OCI-M2 (cell line): ENCODE measurements around the gene CYTH1.

Source experiments
- DNase-seq: peaks from one replicate; lab custom pipeline; 2025; ENCODE audit not compliant: unreplicated experiment; lab: John Stamatoyannopoulos, UW

Gene CYTH1, protein sequence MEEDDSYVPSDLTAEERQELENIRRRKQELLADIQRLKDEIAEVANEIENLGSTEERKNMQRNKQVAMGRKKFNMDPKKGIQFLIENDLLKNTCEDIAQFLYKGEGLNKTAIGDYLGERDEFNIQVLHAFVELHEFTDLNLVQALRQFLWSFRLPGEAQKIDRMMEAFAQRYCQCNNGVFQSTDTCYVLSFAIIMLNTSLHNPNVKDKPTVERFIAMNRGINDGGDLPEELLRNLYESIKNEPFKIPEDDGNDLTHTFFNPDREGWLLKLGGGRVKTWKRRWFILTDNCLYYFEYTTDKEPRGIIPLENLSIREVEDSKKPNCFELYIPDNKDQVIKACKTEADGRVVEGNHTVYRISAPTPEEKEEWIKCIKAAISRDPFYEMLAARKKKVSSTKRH

DNA sequence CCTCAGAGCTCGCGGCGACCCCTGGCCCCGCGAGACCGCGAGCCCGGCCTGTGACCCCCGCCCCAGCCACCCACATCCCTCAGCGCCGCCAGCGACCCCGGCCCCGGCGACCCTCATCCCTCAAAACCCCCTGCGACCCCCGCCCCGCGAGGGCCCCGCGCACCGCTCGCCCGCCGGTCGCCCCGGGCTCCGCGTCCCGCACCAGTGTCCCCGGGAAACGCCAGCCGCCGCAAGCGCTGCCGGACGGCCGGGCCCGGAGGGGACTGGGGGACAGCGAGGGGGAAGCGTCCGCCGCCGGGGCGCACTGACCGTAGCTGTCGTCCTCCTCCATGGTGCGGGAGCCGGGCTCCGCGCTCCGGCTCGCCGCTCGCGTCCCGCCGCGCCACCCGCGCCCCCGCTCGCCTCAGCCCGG is at the start of gene CYTH1:
Gene CYTH1, minus strand, starts transcription at position 381 of the 412 bp plus-strand sequence. Its CDS starts 50 bp downstream, at position 331.
- DNase-seq: no peak

DNA sequence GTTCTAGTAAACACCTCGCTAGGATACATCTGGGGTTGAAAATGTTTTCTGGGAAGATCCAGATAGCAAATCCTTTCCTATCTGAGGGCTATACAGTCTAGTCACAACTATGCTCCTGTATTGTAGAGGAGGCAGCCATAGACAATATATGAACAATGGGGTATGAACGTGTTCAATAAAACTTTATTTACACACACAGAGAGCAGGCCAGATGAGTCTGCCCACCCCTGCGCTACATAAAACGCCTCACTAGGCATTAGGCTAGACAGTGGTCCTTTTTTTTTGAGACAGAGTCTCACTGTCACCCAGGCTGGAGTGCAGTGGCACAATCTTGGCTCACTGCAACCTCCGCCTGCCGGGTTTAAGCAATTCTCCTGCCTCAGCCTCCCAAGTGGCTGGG is 47.4 kb upstream of the CYTH1 start:
- DNase-seq: no peak

DNA sequence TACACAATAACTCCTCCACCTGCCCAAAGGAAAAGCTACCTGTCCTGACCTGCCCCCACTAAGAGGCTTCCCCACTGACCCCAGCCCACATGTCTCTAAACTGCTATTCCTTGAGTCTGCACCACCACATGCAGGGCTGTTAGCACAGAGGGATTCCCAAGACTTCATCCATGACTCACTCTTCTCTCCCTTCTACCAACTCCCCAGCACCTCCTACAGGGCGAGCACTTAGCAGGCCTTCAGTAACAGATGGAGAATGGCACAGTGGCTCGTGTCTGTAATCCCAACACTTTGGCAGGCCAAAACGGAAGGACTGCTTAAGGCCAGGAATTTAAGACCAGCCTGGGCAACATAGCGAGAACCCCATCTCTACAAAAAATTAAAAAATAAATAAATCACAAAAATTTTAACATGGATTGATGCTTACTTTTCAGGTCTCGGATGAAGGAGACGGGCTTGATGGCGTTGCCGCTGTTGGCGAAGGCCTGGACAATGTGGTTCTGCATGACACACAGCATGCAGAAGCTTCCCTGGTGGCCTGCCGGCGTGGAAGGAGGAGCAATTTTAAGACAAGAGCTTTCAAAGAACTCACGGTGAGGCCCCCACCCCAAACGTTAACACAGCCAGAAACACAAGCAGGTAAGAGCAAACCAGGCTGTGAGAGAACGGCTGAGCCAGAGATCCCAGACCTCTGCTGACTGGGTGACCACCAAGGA is 46.6 kb upstream of the CYTH1 start:
- no peak for DNase-seq

DNA sequence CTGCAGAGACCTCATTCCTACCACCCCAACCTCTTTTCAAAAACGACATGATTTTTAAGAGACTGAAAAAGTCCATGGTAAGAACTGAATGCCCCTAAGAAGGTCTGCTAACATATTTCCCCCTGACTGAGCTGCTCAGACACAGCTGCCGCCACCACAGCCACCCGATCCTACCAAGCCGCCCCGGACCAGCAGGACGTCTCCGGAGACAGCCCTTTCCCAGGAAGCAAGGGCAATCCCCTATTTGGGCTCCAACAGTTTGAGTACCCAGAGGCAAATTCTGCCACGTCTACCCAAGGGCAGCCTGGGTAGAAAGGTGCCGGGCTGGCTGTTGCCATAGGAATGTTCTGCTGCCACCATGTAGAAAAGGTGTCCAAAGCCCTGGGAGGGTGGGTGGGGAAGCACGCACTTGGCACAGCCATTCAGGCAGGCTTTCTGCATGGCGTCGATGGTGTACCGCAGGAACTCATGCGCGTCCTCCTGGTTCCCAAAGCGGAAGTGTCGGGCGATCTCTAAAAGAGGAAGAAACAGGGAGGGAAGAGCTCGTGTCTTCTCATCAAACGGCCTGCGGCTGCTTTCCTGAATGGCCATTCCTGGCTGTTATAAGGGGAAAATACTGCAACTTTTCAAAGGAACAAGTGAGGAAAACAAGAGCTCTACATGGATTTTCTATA is 44.9 kb upstream of the CYTH1 start:
- DNase-seq: no peak

- DNase-seq: no peak
Observed at GRCh38 chr17:78826421-78826820, 44.3 kb upstream of the CYTH1 start.

GRCh38 chr17:78825696-78826095 is 43.6 kb upstream of the CYTH1 start:
- DNase-seq: no peak

DNA sequence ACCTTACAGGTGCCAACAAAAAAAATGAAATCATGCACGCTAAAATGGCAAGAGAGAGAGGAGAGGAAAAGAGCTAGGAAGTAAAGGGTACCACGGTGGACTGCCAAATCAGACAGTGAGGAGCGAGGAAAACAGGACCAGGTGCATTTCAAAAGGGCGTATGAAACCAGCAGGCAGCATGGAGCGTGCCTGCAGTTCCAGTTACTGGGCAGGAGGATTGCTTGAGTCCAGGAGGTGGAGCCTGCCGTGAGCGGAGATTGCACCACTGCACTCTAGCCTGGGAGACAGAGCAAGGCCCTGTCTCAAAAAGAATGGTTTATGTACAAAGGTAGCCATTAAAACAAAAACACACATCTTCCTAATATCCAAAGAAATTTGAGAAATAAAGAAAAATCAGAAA is 42.2 kb upstream of the CYTH1 start:
- no peak for DNase-seq

DNA sequence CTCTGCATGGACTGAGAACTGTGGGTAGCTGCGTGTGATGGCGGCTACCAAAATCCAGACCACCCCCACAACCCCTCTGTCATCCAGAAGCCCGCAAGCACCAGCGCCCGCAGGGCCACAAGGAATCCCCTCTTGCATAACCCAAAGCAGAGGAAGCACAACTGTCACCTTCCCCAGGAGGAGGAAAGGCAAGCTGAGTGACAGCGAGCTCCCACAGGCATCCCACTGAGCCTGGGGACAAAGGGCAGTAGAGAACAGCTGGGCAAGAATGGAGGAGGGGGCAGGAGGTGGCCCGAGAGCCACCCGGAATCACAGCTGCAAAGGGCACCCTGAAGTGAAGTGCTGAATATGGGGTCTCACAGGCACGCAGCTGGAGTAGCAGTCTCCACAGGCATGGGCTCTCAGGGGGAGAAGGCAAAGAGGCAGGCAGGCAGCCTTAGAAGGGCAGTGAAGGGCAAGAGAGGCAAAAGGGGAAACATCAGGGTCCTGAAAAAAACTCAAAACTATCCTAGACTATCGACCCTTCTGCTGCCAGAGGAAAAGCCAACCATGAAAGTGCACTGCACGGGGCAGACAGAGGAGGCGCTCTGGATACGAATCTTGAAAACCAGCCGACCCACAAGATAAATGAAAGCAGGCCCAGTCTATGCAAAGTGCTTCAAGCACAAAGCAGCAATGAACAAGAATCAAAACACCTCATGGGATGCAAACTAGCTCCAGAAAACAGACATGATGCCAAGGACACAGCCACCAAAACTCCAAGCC is 41.4 kb upstream of the CYTH1 start:
- DNase-seq: no peak

DNA sequence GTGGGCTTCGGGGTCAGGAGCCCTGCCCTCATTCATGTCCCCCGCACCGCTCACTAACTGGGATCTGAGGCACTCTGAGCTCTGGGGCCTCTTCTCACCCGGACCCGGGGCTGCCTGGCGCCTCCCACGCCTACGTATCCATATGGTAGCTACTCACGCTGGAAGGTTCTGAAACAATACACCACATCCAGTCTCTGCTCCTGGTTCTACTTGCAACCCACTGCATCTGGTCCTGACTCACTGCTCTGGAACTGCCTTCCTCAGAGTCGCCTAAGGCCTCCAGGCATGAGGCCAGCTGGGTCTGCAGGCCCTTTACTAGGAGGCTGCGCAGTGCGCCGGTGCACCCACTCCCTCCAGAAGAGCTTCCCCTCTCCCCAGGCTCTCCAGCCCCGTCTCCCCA is 40.5 kb upstream of the CYTH1 start:
- no peak for DNase-seq

DNA sequence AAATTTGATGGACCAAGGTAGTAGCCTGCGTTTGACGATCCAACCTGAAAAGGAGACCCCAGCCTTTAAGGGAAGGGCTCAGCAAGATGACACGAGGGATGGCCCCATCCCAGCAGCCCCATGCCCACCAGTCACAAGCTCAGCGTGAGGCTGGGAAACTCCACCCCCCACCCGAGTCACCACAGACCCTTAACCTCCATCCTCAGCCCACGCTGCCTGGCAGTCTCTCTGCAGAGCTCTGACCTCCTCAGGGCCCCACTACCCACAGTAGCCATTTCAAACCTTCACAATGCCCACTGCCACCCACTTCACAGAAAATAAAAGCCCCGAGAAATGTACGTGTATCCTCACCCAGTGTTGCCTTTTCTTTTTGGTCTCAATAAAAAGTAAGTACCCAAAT is 39.9 kb upstream of the CYTH1 start:
- no peak for DNase-seq

- DNase-seq: no peak
Observed at GRCh38 chr17:78820841-78821240, 38.8 kb upstream of the CYTH1 start.

- no peak for DNase-seq
Observed at GRCh38 chr17:78819806-78820792, 38.0 kb upstream of the CYTH1 start.

GRCh38 chr17:78819402-78819801 is 37.3 kb upstream of the CYTH1 start:
- no peak for DNase-seq

DNA sequence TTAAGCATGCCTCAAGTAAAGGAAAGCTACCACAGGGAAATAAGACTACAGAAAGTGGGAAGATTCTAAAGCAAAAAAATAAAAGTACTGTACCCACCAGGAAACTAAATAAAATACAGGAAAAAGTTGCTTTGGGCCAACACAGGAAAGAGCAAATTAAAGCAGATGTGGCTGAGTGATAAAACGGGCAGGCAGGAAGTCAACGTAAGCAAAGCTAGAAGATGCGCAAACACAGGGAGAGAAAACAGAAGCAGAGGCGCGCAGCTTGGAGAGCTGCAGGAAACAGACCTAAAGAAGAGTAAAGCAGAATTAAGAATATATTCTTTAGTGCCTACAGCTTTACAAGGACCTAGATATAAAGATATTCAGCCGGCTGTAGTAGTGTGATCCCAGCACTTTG is 36.9 kb upstream of the CYTH1 start:
- DNase-seq: no peak

DNA sequence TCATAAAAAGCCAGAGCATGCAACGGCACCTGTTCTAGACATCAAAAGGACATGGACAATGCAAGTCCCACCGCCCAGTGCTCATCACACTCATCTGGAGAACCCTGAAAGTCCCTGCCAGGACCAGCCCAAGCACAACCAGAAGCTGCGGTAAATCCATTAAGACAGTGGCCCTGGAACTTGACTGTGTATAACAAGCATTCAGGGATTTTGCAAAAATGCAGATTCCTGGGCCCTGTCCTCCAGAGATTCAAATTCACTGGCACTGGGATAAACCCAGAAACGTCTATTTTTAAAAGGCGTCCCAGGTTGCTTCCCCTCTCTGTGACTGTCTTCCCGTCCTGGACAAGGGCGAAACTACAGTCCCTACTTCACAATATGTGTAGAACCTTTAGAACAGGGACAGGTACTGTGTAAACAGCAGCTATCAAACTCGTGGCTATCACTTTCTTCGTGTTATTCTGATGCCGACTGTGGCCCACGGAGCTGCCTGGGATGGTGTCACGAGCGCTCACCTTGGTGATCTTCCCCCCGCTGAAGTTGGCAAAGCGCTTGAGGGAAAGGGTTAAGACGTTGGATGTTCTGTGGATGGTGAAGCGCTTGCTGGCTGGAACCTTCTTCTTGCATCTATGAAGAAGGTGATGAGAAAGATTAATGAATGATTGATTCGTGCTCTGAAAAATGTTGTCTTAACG is 36.2 kb upstream of the CYTH1 start:
- DNase-seq: no peak

DNA sequence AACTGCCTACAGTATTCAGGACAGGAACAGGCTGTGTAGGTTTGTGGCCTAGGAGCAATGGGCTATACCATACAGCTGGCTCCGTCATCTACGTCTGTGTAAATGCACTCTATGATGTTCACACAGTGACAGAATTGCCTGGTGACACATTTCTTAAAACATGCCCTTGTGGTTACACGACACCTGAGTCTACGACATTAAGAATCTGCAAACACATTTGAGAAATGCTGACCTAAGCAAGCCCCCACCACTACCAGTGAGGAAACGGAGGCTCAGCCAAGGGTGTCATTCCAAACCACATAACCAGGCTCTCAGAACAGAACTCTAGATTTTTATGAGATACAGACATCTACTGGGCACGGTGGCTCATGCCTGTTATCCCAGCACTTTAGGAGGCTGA is 35.0 kb upstream of the CYTH1 start:
- DNase-seq: no peak

DNA sequence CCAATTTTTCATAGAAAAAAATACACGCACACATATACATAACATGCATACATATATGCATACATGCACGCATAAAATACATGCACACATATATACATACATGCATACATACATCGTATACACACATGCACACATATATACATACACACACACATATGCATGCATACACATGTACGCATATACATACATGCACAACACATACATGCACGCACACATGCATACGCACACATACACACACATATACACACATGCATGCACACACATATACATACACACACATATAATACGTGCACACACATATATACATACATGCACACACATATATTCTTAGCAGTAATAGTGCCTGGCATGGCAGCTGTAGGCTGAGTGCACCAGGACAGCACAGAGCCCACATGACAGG is 33.6 kb upstream of the CYTH1 start:
- no peak for DNase-seq

- DNase-seq: no peak
Observed at GRCh38 chr17:78812855-78813254, 30.8 kb upstream of the CYTH1 start.

DNA sequence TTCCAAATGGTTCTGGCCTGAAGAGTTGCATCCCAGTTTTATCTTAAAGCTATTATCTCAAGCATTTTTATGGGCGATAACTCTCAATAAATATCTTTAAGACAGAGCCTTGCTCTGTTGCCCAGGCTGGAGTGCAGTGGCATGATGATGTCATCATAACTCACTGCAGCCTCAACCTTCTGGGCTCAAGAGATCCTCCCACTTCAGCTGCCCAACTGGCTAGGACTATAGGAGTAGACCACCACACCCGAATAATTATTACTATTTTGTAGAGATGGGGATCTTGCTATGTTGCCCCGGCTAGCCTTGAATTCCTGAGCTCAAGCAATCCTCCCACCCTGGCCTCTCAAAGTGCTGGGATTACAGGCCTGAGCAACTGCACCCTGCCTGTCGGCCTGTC is 26.1 kb upstream of the CYTH1 start:
- no peak for DNase-seq
